Stromal cell of bone marrow (primary cell): Measurements from ENCODE around the gene CHP1.
"Not testable (repeated sequence)": the region's sequence is repeated elsewhere in the genome, so short reads cannot be mapped to it uniquely, and the experiment has no call there.

ENCODE experiments used
- DNase-seq: peaks from one replicate; pipeline ENCODE4 v3.0.0-alpha.2; 2012; ENCODE audit warnings: low read depth

Gene CHP1

DNA sequence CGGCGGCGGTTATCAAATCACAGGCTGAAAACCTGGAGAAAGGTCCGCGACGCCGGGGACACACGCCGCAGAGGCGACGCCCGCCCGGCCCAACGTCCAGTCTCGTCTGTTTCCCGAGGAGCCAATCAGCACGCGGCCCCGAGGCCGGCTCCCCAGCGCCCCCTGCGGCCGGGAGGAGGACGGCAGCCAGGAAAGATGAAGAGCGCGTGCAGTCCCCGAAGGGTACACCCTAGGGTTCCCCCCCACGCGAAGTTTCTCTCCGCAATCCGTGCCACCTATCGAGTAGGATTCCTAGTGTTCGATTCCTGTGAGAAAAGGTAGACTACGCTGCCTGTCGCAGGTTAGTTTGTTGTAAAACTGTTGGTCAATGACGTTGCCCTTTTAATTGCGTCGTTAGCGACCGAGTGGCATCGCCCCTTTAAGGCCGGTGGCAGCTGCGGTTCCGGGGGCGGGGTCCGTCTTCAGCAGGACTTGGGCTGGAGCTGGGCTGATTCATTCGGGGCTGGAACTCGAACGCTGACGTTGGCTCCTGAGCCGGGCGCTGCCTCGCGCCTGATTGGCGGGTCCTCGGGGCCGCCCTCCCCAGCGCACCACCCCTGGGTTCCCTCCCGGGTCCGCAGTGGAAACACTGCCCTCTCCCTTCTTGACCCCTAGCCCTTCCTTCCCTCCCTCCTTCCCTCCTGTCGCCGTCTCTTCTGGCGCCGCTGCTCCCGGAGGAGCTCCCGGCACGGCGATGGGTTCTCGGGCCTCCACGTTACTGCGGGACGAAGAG, at the start of gene CHP1, which contains the start of gene EXD1:
TSS of gene CHP1 (plus strand) at position 619 of the 772 bp plus-strand sequence. CDS start at position 734, 115 bp downstream.
TSS of gene EXD1 (minus strand) at position 108 of the 772 bp plus-strand sequence. CDS start 4,182 bp downstream, outside the sequence.
- DNase-seq = peak; percentile 96

DNA sequence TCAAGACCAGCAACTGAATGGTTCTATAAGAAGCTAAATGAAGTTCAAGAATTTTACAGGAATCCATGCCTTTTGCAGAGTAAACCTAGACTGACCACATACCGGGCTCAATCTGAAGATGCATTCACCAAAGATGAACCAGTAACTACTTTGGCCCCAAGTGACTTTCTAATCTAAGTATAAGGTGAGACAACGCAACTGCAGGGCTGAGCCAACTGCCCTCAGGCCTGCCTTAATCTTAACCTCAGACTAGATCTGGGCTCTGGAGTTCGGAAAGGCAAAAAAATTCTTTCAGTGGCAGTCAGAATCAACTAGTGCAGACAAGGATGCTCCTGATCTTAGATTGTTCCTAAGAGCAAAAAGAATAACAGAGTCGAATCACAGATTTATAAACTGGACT, 48.8 kb upstream of the CHP1 start:
- DNase-seq = no peak

DNA sequence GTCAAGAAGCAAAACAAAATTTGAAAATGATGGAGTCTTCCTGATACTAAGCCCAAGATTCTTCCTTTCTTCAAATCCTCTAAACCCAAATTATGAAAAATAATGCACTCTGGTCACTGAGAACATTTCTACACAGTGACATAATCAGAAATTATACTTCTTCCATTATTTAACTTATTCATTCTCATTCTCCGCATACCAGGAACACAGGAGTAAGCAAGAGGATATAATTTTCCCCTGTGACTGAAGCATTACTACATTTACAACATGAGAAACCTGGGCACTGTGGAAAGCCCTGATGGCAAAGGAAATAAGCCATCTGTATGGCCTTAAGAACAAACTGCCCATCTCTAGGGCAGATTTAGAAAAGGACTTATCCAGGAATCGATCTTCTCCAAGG, 47.5 kb upstream of the CHP1 start:
- no peak for DNase-seq

DNA sequence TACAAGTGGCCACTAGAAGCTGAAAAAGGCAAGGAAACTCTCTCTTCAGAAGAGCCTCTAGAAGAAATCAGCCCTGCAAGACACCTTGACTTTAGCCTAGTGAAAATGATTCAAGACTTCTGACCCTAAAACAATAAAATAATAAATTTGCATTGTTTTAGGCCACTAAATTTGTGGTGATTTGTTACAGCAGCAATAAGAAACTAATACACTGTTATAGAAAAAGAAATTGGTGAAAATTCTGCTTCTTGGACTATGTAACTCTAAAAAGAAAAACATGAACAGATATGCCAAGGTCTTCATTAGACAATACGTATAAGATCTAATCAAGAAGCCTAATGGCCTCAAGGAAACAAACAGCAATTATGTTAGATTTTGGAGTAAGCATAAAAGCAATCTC, 36.6 kb upstream of the CHP1 start:
- DNase-seq = no peak

DNA sequence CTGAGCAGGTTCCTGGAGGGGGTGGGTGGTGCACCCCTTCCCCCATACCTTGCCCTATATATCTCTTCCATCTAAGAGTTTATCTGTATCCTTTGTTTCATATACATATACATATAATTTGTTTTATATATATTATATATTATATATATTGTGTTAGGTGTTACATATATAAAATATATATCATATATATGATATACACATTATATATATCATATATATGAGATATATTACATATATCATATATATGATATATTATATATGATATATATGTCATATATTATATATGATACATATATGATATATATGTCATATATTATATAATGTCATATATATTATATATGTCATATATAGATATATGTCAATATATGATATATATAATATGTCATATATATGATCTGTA, 31.6 kb upstream of the CHP1 start:
- DNase-seq = no peak

- DNase-seq = no peak
Measured at GRCh38 chr15:41203395-41203794, 27.7 kb upstream of the CHP1 start.

DNA sequence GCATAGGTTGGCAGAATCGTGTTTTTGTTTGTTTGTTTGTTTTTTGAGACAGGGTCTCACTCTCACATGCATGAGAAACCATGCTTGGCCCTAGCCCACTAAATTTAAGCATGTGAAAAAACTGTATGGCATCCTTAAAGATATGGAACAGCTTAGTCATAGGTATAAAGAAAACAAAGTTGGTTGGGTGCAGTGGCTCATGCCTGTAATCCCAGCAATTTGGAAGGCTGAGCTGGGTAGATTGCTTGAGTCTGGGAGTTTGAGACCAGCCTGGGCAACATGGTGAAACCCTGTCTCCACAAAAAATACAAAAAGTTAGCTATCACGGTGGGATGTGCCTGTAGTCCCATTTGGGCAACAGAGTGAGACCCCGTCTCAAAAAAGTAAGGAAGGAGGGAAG, 25.8 kb upstream of the CHP1 start:
- DNase-seq = no peak

DNA sequence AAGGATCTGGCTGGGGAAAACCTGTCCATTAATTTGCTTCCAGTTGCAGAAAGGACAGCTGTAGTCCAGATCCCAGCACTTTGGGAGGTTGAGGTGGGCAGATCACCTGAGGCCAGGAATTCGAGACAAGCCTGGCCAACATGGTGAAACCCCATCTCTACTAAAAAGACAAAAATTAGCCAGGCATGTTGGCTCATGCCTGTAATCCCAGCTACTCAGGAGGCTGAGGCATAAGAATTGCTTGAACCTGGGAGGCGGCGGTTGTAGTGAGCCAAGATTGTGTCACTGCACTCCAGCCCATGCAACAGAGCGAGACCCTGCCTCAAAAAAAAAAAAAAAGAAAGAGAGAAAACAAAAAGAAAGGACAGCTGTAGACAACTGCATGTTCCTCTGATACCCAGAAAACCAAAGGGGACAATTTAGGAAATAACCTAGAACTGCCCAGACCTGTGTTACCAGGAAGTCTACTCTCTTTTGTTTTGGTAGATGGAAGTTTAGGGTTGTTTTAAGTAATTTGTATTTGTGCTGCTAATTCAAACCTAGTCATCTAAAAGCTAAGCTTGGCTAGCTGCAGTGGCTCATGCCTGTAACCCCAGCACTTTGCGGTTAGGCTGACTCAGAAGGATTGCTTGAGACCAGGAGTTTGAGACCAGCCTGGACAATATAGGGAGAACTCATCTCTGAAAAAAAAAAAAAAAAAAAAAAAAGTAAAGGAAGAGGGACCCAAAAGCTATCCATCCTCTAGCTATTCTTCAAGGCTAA, 23.2 kb upstream of the CHP1 start:
- peak; percentile 40 for DNase-seq

GRCh38 chr15:41215708-41216107, 15.4 kb upstream of the CHP1 start:
- DNase-seq = no peak

DNA sequence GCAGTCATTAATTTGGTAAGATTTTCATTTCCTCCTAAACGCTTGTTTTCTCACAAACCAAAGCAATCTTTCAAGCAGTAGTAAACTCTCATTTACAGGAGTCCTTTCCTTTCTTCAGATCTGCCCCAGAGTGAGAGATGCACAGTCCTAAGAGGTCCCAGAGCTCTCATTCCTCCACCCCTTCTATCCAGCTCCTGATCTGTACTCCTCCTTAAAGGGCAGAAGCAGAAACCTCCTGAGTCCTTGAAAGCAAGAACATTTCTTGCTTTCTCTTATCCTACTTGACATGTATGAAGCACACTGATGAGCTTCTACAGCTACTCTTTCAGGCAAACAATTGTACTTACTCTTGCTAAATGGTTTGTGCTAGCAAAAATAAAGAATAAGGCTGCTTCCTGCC, 12.2 kb upstream of the CHP1 start:
- no peak for DNase-seq

GRCh38 chr15:41219381-41219780, 11.7 kb upstream of the CHP1 start:
- no peak for DNase-seq

- DNase-seq = no peak
Measured at GRCh38 chr15:41230345-41230649, 771 bp upstream of the CHP1 start.

DNA sequence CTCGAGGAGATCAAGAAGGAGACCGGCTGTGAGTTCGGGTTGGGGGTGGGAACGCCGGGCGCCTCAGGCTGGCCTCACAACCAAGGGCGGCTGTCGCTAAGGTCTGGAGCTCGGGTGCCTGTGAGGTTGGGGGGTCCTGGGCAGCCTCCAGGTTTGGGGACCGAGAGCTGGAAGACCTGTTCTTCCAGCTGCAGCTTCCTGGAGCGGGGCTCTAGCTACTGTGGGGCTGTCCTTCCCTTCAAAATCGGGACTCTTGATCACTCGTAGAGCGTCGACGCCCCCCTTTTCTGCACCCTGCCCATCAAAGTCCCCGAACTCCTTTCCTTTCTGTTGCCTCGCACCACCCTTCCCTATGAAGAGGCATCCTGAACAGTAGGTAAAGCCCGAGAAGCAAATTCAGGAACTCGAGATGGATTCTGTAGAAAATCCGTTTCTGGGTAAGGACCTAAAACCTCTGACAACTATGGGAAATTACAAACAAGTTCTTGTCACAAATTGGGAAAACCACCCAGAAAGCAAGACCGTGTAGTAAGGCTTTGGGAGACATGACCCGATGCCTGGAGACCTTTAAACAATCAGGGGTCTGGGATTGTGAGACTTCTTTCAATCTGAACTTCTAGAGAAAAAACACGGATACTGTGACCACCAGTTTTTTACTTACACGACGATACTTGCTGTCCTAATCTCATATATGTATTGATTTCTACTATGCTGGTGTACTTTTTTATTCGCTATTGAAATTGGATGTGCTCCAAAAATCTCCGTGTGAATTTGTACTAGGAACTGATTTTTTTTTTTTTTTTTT, 556 bp downstream of the CHP1 start:
- DNase-seq = no peak

- DNase-seq = peak; percentile 37
Measured at GRCh38 chr15:41233367-41233771, 2.3 kb downstream of the CHP1 start.

- DNase-seq = not testable (repeated sequence)
Measured at GRCh38 chr15:41235228-41235627, 4.2 kb downstream of the CHP1 start.

DNA sequence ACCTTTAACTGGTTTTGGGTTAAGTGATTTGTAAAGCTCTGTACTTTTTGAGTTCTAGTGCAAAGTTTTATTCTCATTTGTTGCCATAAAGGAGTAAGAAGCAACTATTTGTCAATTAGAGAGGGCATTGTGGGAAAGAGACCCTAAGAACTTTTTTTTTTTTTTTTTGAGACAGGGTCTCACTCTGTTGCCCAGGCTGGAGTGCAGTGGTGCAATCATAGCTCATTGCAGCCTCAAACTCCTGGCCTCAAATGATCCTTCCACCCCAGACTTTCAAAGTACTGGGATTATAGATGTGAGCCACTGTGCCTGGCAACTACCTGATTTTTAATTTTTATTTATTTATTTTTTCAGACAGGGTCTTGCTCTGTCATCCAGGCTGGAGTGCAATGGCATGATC, 4.9 kb downstream of the CHP1 start:
- no peak for DNase-seq

GRCh38 chr15:41238100-41238499, 7.0 kb downstream of the CHP1 start:
- DNase-seq = no peak

DNA sequence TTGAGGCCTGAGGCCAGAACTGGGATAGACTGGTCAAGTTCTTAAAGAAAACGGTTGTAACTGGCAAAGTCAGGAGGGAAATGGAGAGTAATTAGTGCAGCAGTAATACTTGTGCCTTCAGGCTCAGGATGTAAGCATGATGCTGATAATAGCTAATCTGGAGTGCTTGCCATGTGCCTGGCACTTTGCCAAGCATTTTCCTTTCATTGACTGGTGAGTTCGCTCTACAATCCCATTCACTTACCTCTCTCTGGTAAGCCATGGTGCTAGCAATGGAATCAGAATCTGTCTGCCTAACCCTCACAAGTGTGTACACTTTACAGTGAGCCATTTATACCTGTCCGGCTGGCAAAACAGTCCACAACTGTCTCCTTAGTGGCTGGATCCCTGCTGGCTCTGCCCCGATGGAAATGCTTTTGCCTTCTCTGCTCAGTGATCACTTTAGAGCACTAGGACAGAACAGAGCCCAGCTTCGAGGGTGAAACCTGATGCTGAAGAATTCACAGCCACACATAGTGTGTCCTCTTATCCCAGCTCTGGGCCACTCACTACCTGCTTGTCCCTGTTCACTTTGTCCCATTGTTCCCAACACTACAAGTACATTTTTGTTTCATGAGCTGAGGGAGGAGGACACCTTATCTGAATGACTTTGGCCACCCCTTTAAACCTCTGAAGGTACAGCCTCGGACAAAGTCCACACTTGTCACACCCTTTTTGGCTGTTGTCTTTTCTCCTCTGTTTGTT, 10.3 kb downstream of the CHP1 start:
- DNase-seq = no peak

GRCh38 chr15:41250745-41251144, 19.7 kb downstream of the CHP1 start:
- DNase-seq = not testable (repeated sequence)

- DNase-seq = no peak
Measured at GRCh38 chr15:41251411-41251810, 20.3 kb downstream of the CHP1 start.

DNA sequence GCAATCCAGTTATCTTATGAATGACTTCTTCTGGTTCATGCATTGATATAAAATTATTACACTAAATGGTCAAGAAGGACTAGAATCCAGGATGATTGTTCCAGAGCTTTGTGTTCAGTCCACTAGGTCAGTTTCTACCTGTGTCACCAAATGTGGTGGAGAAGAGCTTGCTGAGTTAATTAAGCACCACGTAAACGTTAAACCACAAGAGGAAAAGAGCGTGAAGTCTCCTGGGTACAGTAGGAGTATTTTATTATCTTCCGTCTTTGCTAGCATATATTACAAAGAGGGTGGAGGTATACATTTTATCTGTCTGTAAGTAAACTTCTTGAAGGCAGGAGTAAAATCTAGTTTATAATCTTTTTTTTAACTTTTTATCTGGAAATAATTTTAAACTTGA, 23.5 kb downstream of the CHP1 start:
- DNase-seq = no peak

GRCh38 chr15:41256103-41256502, 25.0 kb downstream of the CHP1 start:
- DNase-seq = no peak
